Measurements from ENCODE around the gene OPRL1. TPM values are rescaled to one million over a fixed set of nuclear protein-coding genes. Genes with fewer than 3 reads are reported as not detected.

The OPRL1 gene
- total and polyA plus RNA-seq, 2 of the 8 experiments (the other 6 are each of a cell fraction or from before 2014, with no cell fraction given) = 0.63 to 0.98 TPM

DNA sequence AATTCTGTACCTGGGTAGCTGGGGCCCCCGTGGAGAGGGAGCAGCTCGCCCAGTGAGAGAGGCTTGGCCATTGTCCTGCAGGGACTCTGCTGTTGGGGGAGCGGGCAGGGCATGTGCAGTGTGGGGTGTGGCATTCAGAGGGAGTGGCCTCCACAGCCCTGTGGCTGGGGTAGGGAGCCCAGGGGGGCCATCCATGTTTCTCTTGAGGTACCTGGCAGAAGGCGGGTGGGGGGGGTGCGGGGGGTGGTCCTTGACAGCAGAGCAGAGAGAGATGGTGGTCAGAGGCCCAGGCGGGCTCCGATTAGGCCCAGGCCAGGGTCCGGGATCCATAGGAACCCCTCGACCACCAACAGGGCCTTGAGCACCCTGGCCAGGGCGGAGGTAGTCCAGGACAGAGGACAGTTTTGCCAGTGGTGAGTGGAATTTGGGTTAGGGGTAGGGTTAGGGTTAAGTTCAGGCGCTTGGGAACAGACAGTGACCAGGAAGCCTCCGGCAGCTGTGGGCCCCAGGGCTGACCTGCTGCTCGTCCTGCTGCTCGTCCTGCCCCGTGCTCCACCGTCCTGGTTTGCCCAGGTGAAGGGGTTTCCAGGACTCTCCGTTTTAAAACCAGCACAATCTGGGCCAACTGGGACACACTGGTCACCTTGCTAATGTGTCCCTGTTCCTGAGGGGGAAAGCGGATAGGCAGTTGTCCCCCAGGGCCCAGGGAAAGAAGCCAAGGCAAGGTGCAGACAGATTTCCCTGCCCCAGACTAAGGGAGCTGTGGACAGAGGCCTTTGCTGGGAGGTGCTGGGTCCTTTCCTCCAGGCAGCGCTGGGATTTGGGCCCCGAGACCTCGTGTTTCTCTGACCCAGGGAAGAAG lies 59.5 kb downstream of the OPRL1 start:
- Histone ChIP-seq H3K56ac (replicated peaks; ENCODE audit: insufficient read length, low read depth, low read length) (no peak overlapping the region), H2BK120ac (replicated peaks; ENCODE audit: low read depth, low read length) (no peak overlapping the region), H3K4me2 (ENCODE audit: insufficient read depth in 1 of 2, low read depth in 2 of 2, low read length in 2 of 2) (no peak overlapping the region), H2BK5ac (ENCODE audit: low read depth, low read length) (no peak overlapping the region), H4K20me1 (replicated peaks in 1 of 2; ENCODE audit: control insufficient read depth in 1 of 2, insufficient read depth in 2 of 2, low read length in 2 of 2) (no peaks in the 10 kb centered on the region), H3K23ac (ENCODE audit: insufficient read length) (no peak overlapping the region), H4K5ac (ENCODE audit: insufficient read length, low read depth, low read length) (no peak overlapping the region), H3K9ac (replicated peaks in 1 of 4; ENCODE audit: extremely low read depth in 1 of 4, low read depth in 3 of 4, low read length in 3 of 4) (no peak overlapping the region), H3K27me3 (replicated peaks in 1 of 4; ENCODE audit: control insufficient read depth in 3 of 4, extremely low read depth in 1 of 4, insufficient read depth in 3 of 4, low read length in 3 of 4) (no peaks in the 10 kb centered on the region), H3K79me2 (ENCODE audit: control insufficient read depth in 1 of 2, insufficient read depth in 2 of 2, low read length in 2 of 2) (no peaks in the 10 kb centered on the region), H3K79me1 (ENCODE audit: low read depth, low read length) (no peaks in the 10 kb centered on the region), H3K36me3 (ENCODE audit: control insufficient read depth in 2 of 4, insufficient read depth in 4 of 4, low read length in 3 of 4) (no peaks in the 10 kb centered on the region), H3K4me3 (ENCODE audit: extremely low read depth in 1 of 4, insufficient read depth in 2 of 4, low read depth in 3 of 4, low read length in 4 of 4) (no peak overlapping the region), H4K8ac (ENCODE audit: extremely low read depth, insufficient read depth, low read length) (no peak overlapping the region; the same call in 1 of the 2 replicates), H3K4me1 (replicated peaks in 1 of 4; ENCODE audit: control insufficient read depth in 3 of 4, insufficient read depth in 4 of 4, low read length in 3 of 4) (peaks cover 0 to 9% (median 5%) of the 10 kb centered on the region in 4 experiments; a peak in 5 of 7 replicates), H2BK20ac (ENCODE audit: low read length) (no peak overlapping the region), H2BK15ac (ENCODE audit: low read length) (no peak overlapping the region), H4K91ac (replicated peaks; ENCODE audit: insufficient read length, low read length) (no peak overlapping the region), H2BK12ac (ENCODE audit: low read depth, low read length) (no peak overlapping the region), H3K27ac (ENCODE audit: low read depth, low read length) (no peak overlapping the region), H3K4ac (replicated peaks; ENCODE audit: insufficient read length, low read depth, low read length) (no peak overlapping the region), H3K18ac (ENCODE audit: extremely low read depth, low read length) (no peak overlapping the region), H3K14ac (ENCODE audit: insufficient read length) (no peak overlapping the region), H2AK5ac (ENCODE audit: low read depth, low read length) (no peak overlapping the region), H3K23me2 (ENCODE audit: low read depth, low read length) (no peaks in the 10 kb centered on the region), H2AFZ (ENCODE audit: low read length) (no peak overlapping the region), H3K9me3 (ENCODE audit: insufficient read depth in 2 of 2, low read depth in 1 of 2, low read length in 1 of 2) (peaks cover 4 to 5% of the 10 kb centered on the region in 2 experiments)
- no peak for TF ChIP-seq SIRT6 (IDR thresholded peaks at IDR 0.05; ENCODE audit: low read length)
- no peak for TF ChIP-seq TCF12 (IDR thresholded peaks at IDR 0.05; ENCODE audit: low read depth, low read length)
- TF ChIP-seq SIN3A (conservative IDR thresholded peaks at IDR 0.05 in 1 of 2, IDR thresholded peaks at IDR 0.05 in 1 of 2; ENCODE audit: low read depth in 1 of 2, low read length in 2 of 2) = no peak
- TF ChIP-seq HDAC6 (IDR thresholded peaks at IDR 0.05; ENCODE audit: low read depth, low read length) = no peak
- TF ChIP-seq, protein P1, sequence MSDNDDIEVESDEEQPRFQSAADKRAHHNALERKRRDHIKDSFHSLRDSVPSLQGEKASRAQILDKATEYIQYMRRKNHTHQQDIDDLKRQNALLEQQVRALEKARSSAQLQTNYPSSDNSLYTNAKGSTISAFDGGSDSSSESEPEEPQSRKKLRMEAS (IDR thresholded peaks at IDR 0.05) = no peak
- no peak for TF ChIP-seq KDM4A (IDR thresholded peaks at IDR 0.05; ENCODE audit: low read depth, low read length, severe bottlenecking)
- TF ChIP-seq, protein P2, sequence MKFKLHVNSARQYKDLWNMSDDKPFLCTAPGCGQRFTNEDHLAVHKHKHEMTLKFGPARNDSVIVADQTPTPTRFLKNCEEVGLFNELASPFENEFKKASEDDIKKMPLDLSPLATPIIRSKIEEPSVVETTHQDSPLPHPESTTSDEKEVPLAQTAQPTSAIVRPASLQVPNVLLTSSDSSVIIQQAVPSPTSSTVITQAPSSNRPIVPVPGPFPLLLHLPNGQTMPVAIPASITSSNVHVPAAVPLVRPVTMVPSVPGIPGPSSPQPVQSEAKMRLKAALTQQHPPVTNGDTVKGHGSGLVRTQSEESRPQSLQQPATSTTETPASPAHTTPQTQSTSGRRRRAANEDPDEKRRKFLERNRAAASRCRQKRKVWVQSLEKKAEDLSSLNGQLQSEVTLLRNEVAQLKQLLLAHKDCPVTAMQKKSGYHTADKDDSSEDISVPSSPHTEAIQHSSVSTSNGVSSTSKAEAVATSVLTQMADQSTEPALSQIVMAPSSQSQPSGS (IDR thresholded peaks at IDR 0.05; ENCODE audit: low read length) = no peak
- no peak for TF ChIP-seq TBP (IDR thresholded peaks at IDR 0.05; ENCODE audit: low read depth, low read length)
- TF ChIP-seq EP300 (IDR thresholded peaks at IDR 0.05; ENCODE audit: borderline replicate concordance in 1 of 2, low read depth in 2 of 2, low read length in 2 of 2) = no peak
- no peak for TF ChIP-seq TAF1 (IDR thresholded peaks at IDR 0.05; ENCODE audit: low read depth, low read length)
- no peak for FAIRE-seq
- ChIA-PET POLR2A (ENCODE audit: partially characterized antibody) (interaction anchor here (2.0 to 2.2 kb wide), 2 partner anchors 8 to 17 kb away, joined by 4 to 5 read pairs; no protein-coding TSS in a partner anchor), CTCF (ENCODE audit: partially characterized antibody) (interaction anchor here (0.9 to 2.0 kb wide), 6 partner anchors 19 to 101 kb away, joined by 3 to 7 read pairs (median 4); no protein-coding TSS in a partner anchor)
- 89% methylated on average over 20 of the region's 21 CpGs; no CpG with 5 or more reads in 1 of the 2 experiments for WGBS, 2 experiments (ENCODE audit: extremely low coverage in 1 of 2, insufficient coverage in 1 of 2, insufficient read length in 1 of 2, insufficient replicate concordance in 2 of 2, low coverage in 1 of 2, low lambda C conversion rate in 2 of 2, missing lambda C conversion rate in 1 of 2)
- peak in 1 of 2 experiments; percentile 42 for DNase-seq (ENCODE audit: low read depth in 1 of 2, low spot score in 2 of 2)
